Gastrocnemius medialis (tissue), 4 donors: ENCODE measurements around the gene CSTF1.
A peak's percentile ranks its signal among the peaks of the same experiment; 100 is the strongest.

Experiments
- POLR2A ChIP-seq, 2 donors: fragments of 450-650 bp; IDR thresholded peaks; one replicate each; pipeline ENCODE4 v1.6.1; 2017; ENCODE audit warnings: antibody characterized with exemption in 2 of 2, mild to moderate bottlenecking in 2 of 2, moderate library complexity in 2 of 2
- TF ChIP-seq, protein P1 (sequence below), 5 experiments: fragments of 450-650 bp in 3 of 5; fragments of 200-600 bp in 2 of 5; sonication (generic) in 2 of 5; IDR thresholded peaks in 4 of 5; conservative IDR thresholded peaks in 1 of 5; 1 replicate in 4 of 5; 2 replicates in 1 of 5; pipeline ENCODE4 v1.5.1; 2016 to 2019; ENCODE audit warnings: antibody characterized with exemption in 5 of 5, mild to moderate bottlenecking in 3 of 5, moderate library complexity in 3 of 5

DNA sequence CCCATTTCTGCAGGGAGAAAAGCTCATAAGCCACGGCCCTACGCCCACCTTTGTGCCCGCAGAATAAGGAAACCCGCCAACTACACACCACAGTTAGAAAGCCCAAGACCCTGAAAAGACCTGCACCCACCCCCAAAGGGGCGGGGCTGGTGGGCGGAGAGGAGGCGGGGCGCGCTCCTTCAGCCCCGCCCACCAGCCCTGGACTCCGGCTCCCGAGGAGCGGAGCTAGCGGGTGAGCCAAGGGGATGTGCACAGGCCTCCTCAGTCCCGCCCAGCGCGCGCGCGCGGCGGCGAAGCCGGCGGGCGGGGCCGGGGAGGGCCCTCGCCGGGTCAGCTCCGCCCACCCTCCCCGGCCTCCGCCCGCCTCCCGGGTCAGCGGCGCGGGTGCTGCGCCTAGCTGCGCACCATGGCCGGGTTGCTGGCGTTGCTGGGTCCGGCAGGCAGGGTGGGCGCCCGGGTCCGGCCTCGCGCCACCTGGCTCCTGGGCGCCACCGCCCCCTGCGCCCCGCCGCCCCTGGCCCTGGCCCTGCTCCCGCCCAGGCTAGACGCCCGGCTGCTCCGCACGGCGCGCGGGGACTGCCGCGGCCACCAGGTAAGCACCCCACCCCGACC is 33.7 kb upstream of the CSTF1 start, which contains the start of gene FAM210B:
- TF ChIP-seq, protein P1, sequence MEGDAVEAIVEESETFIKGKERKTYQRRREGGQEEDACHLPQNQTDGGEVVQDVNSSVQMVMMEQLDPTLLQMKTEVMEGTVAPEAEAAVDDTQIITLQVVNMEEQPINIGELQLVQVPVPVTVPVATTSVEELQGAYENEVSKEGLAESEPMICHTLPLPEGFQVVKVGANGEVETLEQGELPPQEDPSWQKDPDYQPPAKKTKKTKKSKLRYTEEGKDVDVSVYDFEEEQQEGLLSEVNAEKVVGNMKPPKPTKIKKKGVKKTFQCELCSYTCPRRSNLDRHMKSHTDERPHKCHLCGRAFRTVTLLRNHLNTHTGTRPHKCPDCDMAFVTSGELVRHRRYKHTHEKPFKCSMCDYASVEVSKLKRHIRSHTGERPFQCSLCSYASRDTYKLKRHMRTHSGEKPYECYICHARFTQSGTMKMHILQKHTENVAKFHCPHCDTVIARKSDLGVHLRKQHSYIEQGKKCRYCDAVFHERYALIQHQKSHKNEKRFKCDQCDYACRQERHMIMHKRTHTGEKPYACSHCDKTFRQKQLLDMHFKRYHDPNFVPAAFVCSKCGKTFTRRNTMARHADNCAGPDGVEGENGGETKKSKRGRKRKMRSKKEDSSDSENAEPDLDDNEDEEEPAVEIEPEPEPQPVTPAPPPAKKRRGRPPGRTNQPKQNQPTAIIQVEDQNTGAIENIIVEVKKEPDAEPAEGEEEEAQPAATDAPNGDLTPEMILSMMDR (IDR thresholded peaks at IDR 0.05 in 4 of 5, conservative IDR thresholded peaks at IDR 0.05 in 1 of 5): no peak
- TF ChIP-seq POLR2A (IDR thresholded peaks at IDR 0.05): peak; percentile 72 to 77
